GM19023 (cell line): ENCODE results near the gene RHOBTB3.

Experiments
- ATAC-seq: cut with Tn5 transposase; IDR thresholded peaks from one replicate; pipeline ENCODE4 v1.9.1; 2021; ENCODE audit warnings: mild to moderate bottlenecking, moderate library complexity; ENCODE audit not compliant: unreplicated experiment

The RHOBTB3 gene

GRCh38 chr5:95762652-95763041 is 31.5 kb downstream of the RHOBTB3 start:
- no peak for ATAC-seq

- ATAC-seq, result no peak
Observed at GRCh38 chr5:95763941-95764340, 32.8 kb downstream of the RHOBTB3 start.

- no peak for ATAC-seq
Observed at GRCh38 chr5:95768731-95769130, 37.6 kb downstream of the RHOBTB3 start.

- ATAC-seq, result no peak
Observed at GRCh38 chr5:95770830-95771708, 39.9 kb downstream of the RHOBTB3 start.

- ATAC-seq, result no peak
Observed at GRCh38 chr5:95771892-95772291, 40.8 kb downstream of the RHOBTB3 start.

- no peak for ATAC-seq
Observed at GRCh38 chr5:95773335-95774059, 42.4 kb downstream of the RHOBTB3 start.

GRCh38 chr5:95777441-95777840 is 46.3 kb downstream of the RHOBTB3 start:
- no peak for ATAC-seq

GRCh38 chr5:95778713-95779436 is 47.7 kb downstream of the RHOBTB3 start:
- no peak for ATAC-seq

GRCh38 chr5:95779611-95780010 is 48.5 kb downstream of the RHOBTB3 start:
- no peak for ATAC-seq

- no peak for ATAC-seq
Observed at GRCh38 chr5:95780597-95780996, 49.5 kb downstream of the RHOBTB3 start.

GRCh38 chr5:95781101-95781583 is 50.0 kb downstream of the RHOBTB3 start:
- peak; percentile 94 for ATAC-seq

- no peak for ATAC-seq
Observed at GRCh38 chr5:95782181-95782580, 51.0 kb downstream of the RHOBTB3 start.

- no peak for ATAC-seq
Observed at GRCh38 chr5:95783661-95784060, 52.5 kb downstream of the RHOBTB3 start.

GRCh38 chr5:95784514-95785302 is 53.6 kb downstream of the RHOBTB3 start:
- ATAC-seq, result no peak

- no peak for ATAC-seq
Observed at GRCh38 chr5:95786821-95787418, 55.8 kb downstream of the RHOBTB3 start.

GRCh38 chr5:95788493-95788892 is 57.4 kb downstream of the RHOBTB3 start:
- ATAC-seq, result no peak

GRCh38 chr5:95791751-95792150 is 60.6 kb downstream of the RHOBTB3 start:
- no peak for ATAC-seq

GRCh38 chr5:95794070-95794516 is 63.0 kb downstream of the RHOBTB3 start:
- no peak for ATAC-seq

GRCh38 chr5:95797301-95797700 is 66.2 kb downstream of the RHOBTB3 start:
- no peak for ATAC-seq

GRCh38 chr5:95798048-95798447 is 66.9 kb downstream of the RHOBTB3 start:
- ATAC-seq, result no peak
